ENCODE results near the gene PPBP.
"Not testable (repeated sequence)": the region's sequence is repeated elsewhere in the genome, so short reads cannot be mapped to it uniquely, and the experiment has no call there.

Gene PPBP

GRCh38 chr4:73992050-73992449, 4.1 kb upstream of the PPBP start:
- DNase-seq (ENCODE audit: low spot score), result no peak

DNA sequence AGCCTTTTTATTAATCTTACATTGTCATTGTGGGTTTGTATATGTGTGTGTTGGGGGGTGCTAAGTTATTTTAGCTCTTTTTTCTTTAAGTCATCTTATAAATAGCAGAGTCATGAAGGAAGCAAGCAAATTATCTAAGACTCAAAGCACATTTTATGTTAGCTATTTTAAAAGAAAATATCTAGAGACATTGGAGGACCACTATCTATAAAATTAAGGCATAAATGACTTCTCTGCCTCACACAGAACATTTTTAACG, 3.7 kb upstream of the PPBP start:
- DNase-seq (ENCODE audit: low spot score), result no peak

- no peak for DNase-seq (ENCODE audit: low spot score)
Observed at GRCh38 chr4:73990988-73991741, 3.2 kb upstream of the PPBP start.

GRCh38 chr4:73989928-73990327, 1.9 kb upstream of the PPBP start:
- no peak for DNase-seq (ENCODE audit: low spot score)

GRCh38 chr4:73989031-73989430, 1.0 kb upstream of the PPBP start:
- DNase-seq (ENCODE audit: low spot score), result no peak

DNA sequence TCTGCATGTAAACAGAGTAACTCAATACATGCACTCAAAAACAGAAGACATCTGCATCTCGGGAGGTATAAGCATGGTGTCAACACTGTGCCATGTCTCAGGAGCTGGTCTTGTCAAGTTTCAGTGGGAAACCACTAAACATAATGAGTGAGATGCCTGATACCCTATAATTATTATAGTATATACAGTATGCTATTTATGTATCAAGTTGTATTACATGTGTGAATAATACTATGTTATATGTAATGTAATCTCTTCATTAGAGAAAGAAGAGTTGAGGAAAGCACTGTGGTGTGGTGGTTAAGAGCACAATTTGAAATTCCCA, 2.5 kb downstream of the PPBP start:
- DNase-seq (ENCODE audit: low spot score), result no peak

DNA sequence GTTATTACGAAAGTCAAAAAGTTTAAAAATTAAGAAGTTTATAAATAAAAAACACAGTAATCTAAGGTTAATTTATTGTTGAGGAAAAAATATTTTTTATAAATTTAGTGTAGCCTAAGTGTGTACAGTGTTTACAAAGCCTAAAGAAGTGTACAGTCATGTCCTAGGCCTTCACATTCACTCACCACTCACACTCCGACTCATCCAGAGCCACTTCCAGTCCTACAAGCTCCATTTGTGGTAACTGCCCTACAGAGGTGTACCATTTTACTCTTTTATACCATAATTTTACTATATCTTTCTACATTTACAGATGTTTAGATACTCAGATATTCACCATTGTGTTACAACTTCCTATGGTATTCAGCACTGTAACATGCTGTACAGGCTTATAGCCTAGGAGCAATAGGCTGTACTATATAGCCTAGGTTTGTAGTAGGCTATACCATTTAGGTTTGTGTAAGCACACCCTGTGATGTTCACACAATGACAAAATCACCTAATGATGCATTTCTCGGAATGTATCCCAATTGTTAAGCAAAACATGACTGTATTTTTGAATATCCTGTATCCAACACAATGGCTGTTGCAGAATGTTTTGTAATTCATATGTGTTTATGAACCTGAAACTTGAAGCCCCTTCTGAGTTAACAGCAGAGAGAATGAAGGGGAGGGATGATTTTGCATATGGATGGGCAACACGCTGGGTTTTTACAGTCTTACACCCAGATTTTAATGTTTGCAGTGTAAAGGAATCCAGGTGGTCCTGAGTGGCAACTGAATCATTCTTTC, 3.1 kb downstream of the PPBP start:
- DNase-seq (ENCODE audit: low spot score), result no peak

DNA sequence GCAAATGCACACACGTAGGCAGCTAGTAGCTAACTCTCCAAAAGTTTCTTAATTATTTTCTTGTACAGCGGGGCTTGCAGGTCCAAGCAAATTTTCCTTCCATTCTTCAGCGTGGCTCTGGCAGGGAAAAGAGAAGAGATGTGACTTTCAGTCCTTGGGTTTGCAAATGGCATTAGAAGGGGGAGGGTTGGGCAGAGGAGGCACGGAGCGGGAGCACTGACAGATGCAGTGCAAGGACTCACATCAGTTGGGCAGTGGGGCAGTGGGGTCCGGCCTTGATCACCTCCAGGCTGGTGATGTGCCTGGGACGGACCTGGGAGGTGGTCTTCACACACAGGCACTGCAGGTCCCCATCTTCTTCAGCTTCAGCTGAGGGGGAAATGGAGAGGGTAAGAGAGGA, 6.8 kb downstream of the PPBP start:
- not testable (repeated sequence) for DNase-seq (ENCODE audit: low spot score)

- no peak for DNase-seq (ENCODE audit: low spot score)
Observed at GRCh38 chr4:73979407-73979957, 8.5 kb downstream of the PPBP start.

- DNase-seq (ENCODE audit: low spot score), result no peak
Observed at GRCh38 chr4:73978886-73979285, 9.1 kb downstream of the PPBP start.

GRCh38 chr4:73976716-73977115, 11.3 kb downstream of the PPBP start:
- DNase-seq (ENCODE audit: low spot score), result no peak

DNA sequence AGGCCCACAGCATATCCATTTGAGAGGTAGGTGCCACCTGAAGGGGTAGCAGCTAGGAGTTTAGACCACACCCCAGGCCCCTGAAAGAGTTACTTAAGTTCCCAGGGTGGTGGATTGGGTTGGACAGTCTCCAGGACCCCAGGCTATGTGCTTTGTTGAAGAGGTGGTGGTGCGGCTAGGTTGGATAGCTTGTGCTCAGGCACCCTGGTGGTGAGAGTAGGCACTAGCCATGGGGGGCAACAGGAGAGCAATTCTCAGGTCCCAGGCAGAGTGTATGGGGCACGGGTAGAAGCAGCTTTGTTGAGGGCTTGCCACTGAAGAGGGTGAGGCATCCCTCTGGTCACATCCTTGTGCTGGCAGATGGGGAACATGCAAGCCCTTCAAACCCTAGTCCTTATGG, 11.8 kb downstream of the PPBP start:
- DNase-seq (ENCODE audit: low spot score), result no peak

GRCh38 chr4:73974352-73974751, 13.6 kb downstream of the PPBP start:
- no peak for DNase-seq (ENCODE audit: low spot score)

GRCh38 chr4:73970945-73971344, 17.0 kb downstream of the PPBP start:
- DNase-seq (ENCODE audit: low spot score), result no peak

DNA sequence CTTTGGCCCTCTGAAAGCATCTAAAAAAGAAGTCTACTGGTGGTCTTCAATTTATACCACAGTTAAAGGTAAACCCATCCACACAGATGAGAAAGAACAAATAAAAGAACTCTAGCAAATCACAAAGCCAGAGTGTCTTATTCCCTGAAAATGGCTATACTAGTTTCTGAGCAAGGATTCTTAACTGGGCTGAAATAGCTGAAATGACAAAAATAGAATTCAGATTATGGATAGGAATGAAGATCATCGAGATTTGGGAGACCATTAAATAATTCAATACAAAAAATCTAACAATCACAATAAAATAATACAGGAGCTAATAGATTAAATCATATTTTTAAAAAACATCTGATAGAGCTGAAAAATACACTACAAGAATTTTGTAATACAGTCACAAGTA, 18.0 kb downstream of the PPBP start:
- no peak for DNase-seq (ENCODE audit: low spot score)

DNA sequence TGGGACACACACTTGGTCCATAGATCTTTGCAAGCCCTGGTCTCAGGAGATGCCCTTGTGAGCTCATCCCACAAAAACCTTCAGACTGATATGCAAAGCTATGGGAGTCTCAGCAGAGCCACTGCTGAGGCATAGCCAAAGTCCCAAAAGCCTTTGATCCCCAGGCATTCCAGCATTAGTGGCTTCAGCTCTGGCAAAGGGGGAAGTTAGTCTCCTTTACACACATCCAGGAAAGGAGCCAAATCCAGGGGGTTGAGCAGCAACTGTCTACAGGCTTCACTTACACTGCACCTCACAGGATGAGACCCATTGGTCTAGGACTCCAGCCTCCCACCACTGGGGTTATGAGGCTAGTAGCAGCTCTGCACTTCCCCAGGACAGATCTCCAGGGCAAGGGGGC, 20.1 kb downstream of the PPBP start:
- no peak for DNase-seq (ENCODE audit: low spot score)

DNA sequence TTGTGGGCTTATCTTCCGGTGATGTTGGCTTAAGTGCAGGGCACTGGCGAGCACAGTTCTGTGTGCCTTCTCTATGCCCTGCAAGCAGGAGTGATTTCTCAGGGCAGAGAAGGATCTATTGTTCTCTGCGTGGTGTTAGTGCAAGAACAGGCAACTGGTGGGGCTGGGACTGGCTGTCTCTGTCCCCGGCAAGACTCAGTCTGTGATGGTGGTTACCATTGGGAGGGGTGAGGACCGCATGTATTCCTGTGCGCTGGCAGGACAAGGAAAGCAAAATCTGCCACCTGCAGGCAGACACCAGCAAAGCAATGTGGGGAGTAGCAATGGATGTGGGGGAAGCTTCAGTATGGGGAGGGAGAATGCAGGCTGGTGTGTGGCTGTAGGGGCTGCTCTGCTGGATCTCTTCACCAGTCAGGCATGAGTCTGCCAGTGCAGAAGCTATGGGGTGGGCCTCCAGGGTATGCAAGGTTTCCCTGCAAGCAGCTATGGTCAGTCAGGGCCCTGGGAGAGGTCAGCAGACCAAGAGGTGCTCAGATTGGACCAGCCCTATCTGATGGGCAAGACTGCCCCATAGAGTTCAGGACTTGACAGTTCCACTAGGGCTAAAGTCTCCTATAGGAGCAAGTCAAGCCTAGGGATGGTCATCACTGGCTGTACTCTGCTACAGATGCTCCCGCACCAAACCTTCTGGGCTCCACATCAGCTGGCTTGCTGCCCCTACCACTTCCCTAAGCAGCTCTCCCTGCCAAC, 23.0 kb downstream of the PPBP start:
- DNase-seq (ENCODE audit: low spot score), result no peak

- DNase-seq (ENCODE audit: low spot score), result no peak
Observed at GRCh38 chr4:73962724-73963123, 25.3 kb downstream of the PPBP start.

GRCh38 chr4:73959041-73959440, 28.9 kb downstream of the PPBP start:
- DNase-seq (ENCODE audit: low spot score), result not testable (repeated sequence)

DNA sequence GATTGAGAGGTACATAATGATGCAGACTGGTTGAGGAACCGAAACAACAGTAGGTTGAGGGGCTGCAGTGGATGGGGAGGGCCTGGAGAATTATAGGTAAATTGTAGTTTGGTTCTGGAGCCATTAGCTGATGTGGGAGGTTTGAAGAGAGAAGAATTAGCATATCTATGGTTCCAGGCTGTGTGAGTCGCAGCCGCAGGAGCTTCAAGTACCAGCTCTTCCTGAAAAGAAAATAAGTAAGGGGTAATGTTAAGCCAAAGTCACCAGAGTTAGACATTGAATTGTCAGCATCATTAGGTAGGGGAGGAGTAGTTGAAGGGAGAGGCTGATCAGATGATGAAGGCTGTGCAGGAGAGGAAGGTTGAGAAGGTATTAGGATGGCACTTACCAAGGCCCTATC, 35.6 kb downstream of the PPBP start:
- no peak for DNase-seq (ENCODE audit: low spot score)

- not testable (repeated sequence) for DNase-seq (ENCODE audit: low spot score)
Observed at GRCh38 chr4:73950376-73950920, 37.5 kb downstream of the PPBP start.

DNA sequence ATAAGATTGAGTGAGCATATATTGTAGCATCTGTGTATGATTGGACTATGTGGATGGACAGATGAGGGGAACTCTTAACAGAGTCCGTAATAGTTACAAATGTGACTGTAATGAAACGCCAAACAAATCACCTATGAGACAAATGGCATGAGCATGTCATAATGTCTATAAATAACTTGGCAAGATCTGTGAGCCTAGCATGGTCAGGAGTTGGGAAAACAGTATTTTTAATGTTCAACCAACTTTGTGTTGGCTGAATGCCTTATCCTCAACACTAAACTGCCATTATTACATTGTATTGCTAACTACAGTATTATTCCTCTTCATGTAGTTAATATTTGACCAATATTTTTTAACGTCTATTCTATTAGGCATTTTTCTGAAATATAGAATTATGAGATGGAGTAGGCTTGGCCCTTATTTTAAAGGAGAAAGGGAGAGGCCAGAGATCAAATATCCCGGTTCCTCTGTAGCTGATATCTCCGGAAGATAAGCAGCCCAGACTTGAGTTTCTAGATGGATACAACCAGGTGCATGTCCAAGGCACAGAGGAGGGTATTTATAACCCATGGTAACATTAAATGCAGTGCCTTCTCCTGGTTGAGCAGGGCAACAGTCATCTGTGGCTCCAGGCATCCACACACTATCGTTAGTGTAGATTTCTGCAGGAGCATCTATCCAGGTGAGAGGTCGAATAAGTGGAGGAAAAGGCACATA, 38.8 kb downstream of the PPBP start:
- no peak for DNase-seq (ENCODE audit: low spot score)
